Thyroid gland (tissue), 4 donors: ENCODE measurements around the gene CDK13. TPM values are rescaled to one million over a fixed set of nuclear protein-coding genes. Genes with fewer than 3 reads are reported as not detected.

Experiments used
- DNase-seq, 2 donors: peaks; one replicate each; pipeline ENCODE4 v3.0.0-alpha.2; 2019
- H3K27ac ChIP-seq, 3 donors: fragments of 200-600 bp; sonication (generic); 1 replicate in 2 of 3; 2 replicates in 1 of 3; pipeline ENCODE4 v1.5.1; 2016 to 2019; ENCODE audit warnings: mild to moderate bottlenecking in 1 of 3, moderate library complexity in 1 of 3
- H3K27me3 ChIP-seq: fragments of 200-600 bp; sonication (generic); one replicate; pipeline ENCODE4 v1.5.1; 2019
- H3K36me3 ChIP-seq, 2 donors: fragments of 200-600 bp; sonication (generic); one replicate each; pipeline ENCODE4 v1.5.1; 2016 to 2019
- H3K4me1 ChIP-seq, 2 donors: fragments of 200-600 bp; sonication (generic); one replicate each; pipeline ENCODE4 v1.5.1; 2017 to 2019
- H3K4me3 ChIP-seq, 3 donors: fragments of 200-600 bp; sonication (generic); replicated peaks in 1 of 3; 1 replicate in 2 of 3; 2 replicates in 1 of 3; pipeline ENCODE4 v1.5.1; 2016; ENCODE audit warnings: mild to moderate bottlenecking in 1 of 3
- H3K9me3 ChIP-seq: fragments of 200-600 bp; sonication (generic); one replicate; pipeline ENCODE4 v1.5.1; 2017
- POLR2A ChIP-seq, 2 donors: fragments of 450-650 bp; IDR thresholded peaks; one replicate each; pipeline ENCODE4 v1.6.1; 2017; ENCODE audit warnings: antibody characterized with exemption in 2 of 2, mild to moderate bottlenecking in 2 of 2, moderate library complexity in 1 of 2
- WGBS, 2 donors: methylation state at CpG; one replicate each; pipeline ENCODE4 v1.1.5; 2017; 5-methylcytosine and 5-hydroxymethylcytosine counted together
- intact Hi-C: fragments of 100-400 bp; cut with DNase I; formaldehyde crosslinking; loops from one replicate; pipeline ENCODE4 v1.15.1; 2023
- total RNA-seq, 4 donors: library from RNA; depleted of rRNA; stranded (reverse); fragments of >200 nt; gene quantifications; one replicate each; pipeline ENCODE4 v1.2.3, GENCODE V29; 2016
- TF ChIP-seq, protein P1 (sequence below), 6 experiments: fragments of 200-600 bp in 3 of 6; fragments of 450-650 bp in 3 of 6; sonication (generic) in 3 of 6; IDR thresholded peaks; one replicate each; pipeline ENCODE4 v1.5.1; 2016 to 2019; ENCODE audit warnings: antibody characterized with exemption in 6 of 6, mild to moderate bottlenecking in 2 of 6, inconsistent platforms in 1 of 6, moderate library complexity in 1 of 6

CDK13 gene
- 100 to 1,000 TPM; 131 to 191 (median 141) TPM for total RNA-seq

DNA sequence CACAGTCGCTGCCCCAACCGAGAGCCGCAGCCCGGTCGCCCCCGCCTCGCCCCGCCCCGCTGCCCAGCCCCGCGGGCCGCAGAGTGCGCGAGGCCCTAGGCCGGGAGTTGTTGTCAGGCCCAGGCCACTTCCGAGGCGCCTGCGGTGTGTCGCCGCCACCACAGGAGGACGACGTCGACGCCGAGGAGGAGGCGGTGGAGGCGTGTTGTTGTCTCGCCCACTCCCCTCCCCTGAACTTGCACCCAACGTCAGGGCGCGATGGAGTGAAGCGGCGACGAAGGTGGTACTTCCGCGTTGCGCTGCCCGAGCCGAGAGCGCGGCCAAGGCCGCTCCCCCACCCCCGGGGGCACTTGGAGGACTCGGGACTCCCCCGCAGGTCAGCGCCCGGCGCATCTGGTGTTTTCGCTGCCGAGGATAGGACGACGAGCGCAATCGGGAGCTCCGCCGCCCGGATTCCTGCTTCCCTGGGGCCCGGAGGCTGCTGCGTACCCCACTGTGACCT, at the start of gene CDK13:
Gene CDK13 (plus strand): TSS at position 286 of the 502 bp plus-strand sequence. CDS start 386 bp downstream, outside the sequence.
- Histone ChIP-seq H3K4me3 (peak within 1 kb of the TSS; percentile 55 to 94 (median 84)), H3K4me1 (peaks cover 21 to 27% of the 10 kb centered on the region in 2 donors), H3K27ac (peak within 1 kb of the TSS; percentile 99), H3K27me3 (no peaks in the 10 kb centered on the region), H3K36me3 (no peaks in the 10 kb centered on the region), H3K9me3 (no peaks in the 10 kb centered on the region)
- intact Hi-C loops: loop anchor here (5.0 to 10.0 kb wide), 3 partner anchors 53 to 185 kb away; partner anchors contain the start of genes MPLKIP and SUGCT
- WGBS, 2 donors: 0% methylated on average over 3 to 21 of the region's 59 CpGs
- peak; percentile 78 to 80 for DNase-seq
- TF ChIP-seq, protein P1, sequence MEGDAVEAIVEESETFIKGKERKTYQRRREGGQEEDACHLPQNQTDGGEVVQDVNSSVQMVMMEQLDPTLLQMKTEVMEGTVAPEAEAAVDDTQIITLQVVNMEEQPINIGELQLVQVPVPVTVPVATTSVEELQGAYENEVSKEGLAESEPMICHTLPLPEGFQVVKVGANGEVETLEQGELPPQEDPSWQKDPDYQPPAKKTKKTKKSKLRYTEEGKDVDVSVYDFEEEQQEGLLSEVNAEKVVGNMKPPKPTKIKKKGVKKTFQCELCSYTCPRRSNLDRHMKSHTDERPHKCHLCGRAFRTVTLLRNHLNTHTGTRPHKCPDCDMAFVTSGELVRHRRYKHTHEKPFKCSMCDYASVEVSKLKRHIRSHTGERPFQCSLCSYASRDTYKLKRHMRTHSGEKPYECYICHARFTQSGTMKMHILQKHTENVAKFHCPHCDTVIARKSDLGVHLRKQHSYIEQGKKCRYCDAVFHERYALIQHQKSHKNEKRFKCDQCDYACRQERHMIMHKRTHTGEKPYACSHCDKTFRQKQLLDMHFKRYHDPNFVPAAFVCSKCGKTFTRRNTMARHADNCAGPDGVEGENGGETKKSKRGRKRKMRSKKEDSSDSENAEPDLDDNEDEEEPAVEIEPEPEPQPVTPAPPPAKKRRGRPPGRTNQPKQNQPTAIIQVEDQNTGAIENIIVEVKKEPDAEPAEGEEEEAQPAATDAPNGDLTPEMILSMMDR (IDR thresholded peaks at IDR 0.05): peak in 2 of 6 experiments; percentile 2 to 21
- no peak for TF ChIP-seq POLR2A (IDR thresholded peaks at IDR 0.05)

DNA sequence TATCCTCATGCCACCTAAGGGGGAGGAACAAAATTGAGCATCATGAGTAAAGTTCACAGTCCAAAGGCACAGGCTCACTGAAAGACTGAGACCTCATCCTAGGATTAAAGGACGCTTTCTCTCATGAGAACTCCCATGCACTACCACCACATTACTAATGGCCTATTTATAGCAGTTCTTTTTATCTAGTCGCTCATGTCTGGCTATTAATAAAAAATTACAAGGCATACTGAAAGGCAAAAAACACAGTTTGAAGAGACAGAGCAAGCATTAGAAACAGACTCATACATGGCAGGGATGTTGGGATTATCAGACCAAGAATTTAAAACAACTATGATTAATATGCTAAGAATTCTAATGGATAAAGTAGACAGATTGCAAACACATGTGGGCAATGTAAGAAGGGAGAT, 46.0 kb upstream of the CDK13 start:
- H3K27me3 ChIP-seq: no peaks in the 10 kb centered on the region
- DNase-seq: no peak
- H3K36me3 ChIP-seq: no peaks in the 10 kb centered on the region
- H3K9me3 ChIP-seq: no peaks in the 10 kb centered on the region
- H3K27ac ChIP-seq: no peak overlapping the region
- TF ChIP-seq, protein P1 (IDR thresholded peaks at IDR 0.05): no peak
- no peak for TF ChIP-seq POLR2A (IDR thresholded peaks at IDR 0.05)
- no peaks in the 10 kb centered on the region for H3K4me1 ChIP-seq
- intact Hi-C loops: no loop called here
- no peak overlapping the region for H3K4me3 ChIP-seq
- 83 to 90% methylated on average over 2 of the region's 2 CpGs for WGBS, 2 donors

DNA sequence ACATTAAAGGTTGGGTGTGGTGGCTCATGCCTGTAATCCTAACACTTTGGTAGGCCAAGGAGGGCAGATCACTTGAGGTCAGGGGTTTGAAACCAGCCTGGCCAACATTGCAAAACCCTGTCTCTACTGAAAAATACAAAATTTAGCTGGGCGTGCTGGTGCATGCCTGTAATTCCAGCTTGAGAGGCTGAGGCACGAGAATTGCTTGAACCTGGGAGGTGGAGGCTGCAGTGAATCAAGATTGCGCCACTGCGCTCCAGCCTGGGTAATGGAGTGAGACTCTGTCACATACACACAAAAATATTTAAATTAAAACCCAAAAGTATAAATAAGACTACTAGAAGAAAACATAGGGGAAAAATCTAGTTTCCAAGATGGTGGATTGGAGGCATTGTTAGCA, 41.9 kb upstream of the CDK13 start:
- 89 to 97% methylated on average over 4 of the region's 4 CpGs for WGBS, 2 donors

DNA sequence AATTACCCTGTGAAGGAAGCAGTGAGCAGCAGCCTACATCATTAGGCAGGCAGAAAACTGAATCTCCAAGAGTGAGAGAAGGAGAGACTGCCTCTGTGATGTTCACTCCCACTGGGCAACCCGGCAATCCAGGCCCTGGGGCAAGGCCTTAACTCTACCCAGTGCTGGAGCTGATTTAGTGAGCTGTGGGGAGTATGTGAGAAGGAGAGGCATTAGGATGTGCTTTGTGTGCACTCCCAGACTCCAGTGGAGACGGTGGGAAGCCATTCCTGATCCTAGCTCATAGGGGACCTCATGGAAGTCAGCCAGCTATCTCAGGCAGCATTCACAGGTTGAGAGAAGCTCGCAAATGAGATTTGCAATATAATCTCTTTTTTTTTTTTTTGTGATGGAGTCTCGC, 41.1 kb upstream of the CDK13 start:
- intact Hi-C loops: no loop called here
- Histone ChIP-seq H3K9me3 (no peaks in the 10 kb centered on the region), H3K27me3 (no peaks in the 10 kb centered on the region), H3K4me3 (no peak overlapping the region), H3K36me3 (no peaks in the 10 kb centered on the region), H3K4me1 (no peaks in the 10 kb centered on the region), H3K27ac (no peak overlapping the region)
- TF ChIP-seq POLR2A (IDR thresholded peaks at IDR 0.05): no peak
- TF ChIP-seq, protein P1 (IDR thresholded peaks at IDR 0.05): no peak
- no peak for DNase-seq
- WGBS, 2 donors: 80% methylated on average over 4 of the region's 4 CpGs

More for the DNA sequence above, 41.9 kb upstream of the CDK13 start:
- H3K4me1 ChIP-seq: no peaks in the 10 kb centered on the region
- H3K27ac ChIP-seq: no peak overlapping the region
- intact Hi-C loops: no loop called here
- no peaks in the 10 kb centered on the region for H3K36me3 ChIP-seq
- H3K4me3 ChIP-seq: no peak overlapping the region
- H3K27me3 ChIP-seq: no peaks in the 10 kb centered on the region
- DNase-seq: no peak
- H3K9me3 ChIP-seq: no peaks in the 10 kb centered on the region
- TF ChIP-seq POLR2A (IDR thresholded peaks at IDR 0.05): no peak
- TF ChIP-seq, protein P1 (IDR thresholded peaks at IDR 0.05): no peak

DNA sequence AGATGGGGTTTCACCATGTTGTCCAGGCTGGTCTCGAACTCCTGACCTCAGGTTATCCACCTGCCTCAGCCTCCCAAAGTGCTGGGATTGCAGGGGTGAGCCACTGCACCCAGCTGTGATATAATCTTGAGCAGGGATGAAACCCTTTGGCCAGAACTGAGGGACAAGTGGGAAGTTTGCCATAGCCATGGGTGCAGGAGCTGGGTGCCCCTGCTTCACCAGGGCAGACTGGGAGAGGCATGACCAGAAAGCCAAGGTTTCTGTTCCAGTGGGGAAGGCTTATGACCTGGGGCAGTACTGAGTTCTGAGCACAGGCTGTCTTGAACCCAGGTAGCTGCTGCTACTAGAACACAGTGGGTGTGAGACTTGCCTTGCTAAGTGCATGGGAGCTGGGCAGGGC, 40.5 kb upstream of the CDK13 start:
- no peak for DNase-seq
- no peaks in the 10 kb centered on the region for H3K4me1 ChIP-seq

More for the DNA sequence above, 40.5 kb upstream of the CDK13 start:
- Histone ChIP-seq H3K27ac (no peak overlapping the region), H3K27me3 (no peaks in the 10 kb centered on the region), H3K9me3 (no peaks in the 10 kb centered on the region), H3K4me3 (no peak overlapping the region), H3K36me3 (no peaks in the 10 kb centered on the region)
- 71 to 92% methylated on average over 1 of the region's 1 CpG for WGBS, 2 donors
- TF ChIP-seq POLR2A (IDR thresholded peaks at IDR 0.05): no peak
- TF ChIP-seq, protein P1 (IDR thresholded peaks at IDR 0.05): no peak
- intact Hi-C loops: no loop called here
